OCI-M1 (cell line): Measurements from ENCODE around the gene LYPD4.
A peak's percentile ranks its signal among the peaks of the same experiment; 100 is the strongest.

ENCODE experiments used
- DNase-seq: peaks from one replicate; lab custom pipeline; 2025; lab: John Stamatoyannopoulos, UW

Gene LYPD4

GRCh38 chr19:41872775-41873647 lies 28.5 kb upstream of the LYPD4 start:
- peak; percentile 82 for DNase-seq

- DNase-seq = peak; percentile 16
Measured at GRCh38 chr19:41872384-41872774, 27.9 kb upstream of the LYPD4 start.

- DNase-seq = peak; percentile 33
Measured at GRCh38 chr19:41871573-41872383, 27.3 kb upstream of the LYPD4 start.

GRCh38 chr19:41870401-41870873 lies 26.0 kb upstream of the LYPD4 start:
- no peak for DNase-seq

GRCh38 chr19:41869374-41869955 lies 25.0 kb upstream of the LYPD4 start:
- DNase-seq = no peak

- no peak for DNase-seq
Measured at GRCh38 chr19:41868989-41869300, 24.5 kb upstream of the LYPD4 start.

- DNase-seq = no peak
Measured at GRCh38 chr19:41868120-41868988, 23.9 kb upstream of the LYPD4 start.

- DNase-seq = no peak
Measured at GRCh38 chr19:41866284-41866683, 21.8 kb upstream of the LYPD4 start.

- no peak for DNase-seq
Measured at GRCh38 chr19:41864374-41864773, 19.9 kb upstream of the LYPD4 start.

GRCh38 chr19:41863209-41863931 lies 18.9 kb upstream of the LYPD4 start:
- DNase-seq = no peak

GRCh38 chr19:41862445-41862986 lies 18.0 kb upstream of the LYPD4 start:
- DNase-seq = no peak

- DNase-seq = no peak
Measured at GRCh38 chr19:41861846-41862245, 17.4 kb upstream of the LYPD4 start.

GRCh38 chr19:41861116-41861768 lies 16.8 kb upstream of the LYPD4 start:
- DNase-seq = peak; percentile 44

- peak; percentile 44 for DNase-seq
Measured at GRCh38 chr19:41860419-41861115, 16.1 kb upstream of the LYPD4 start.

- peak; percentile 100 for DNase-seq
Measured at GRCh38 chr19:41859618-41860418, 15.3 kb upstream of the LYPD4 start, which contains the start of gene RPS19. TSS of gene RPS19 (plus strand) at chr19:41860255. CDS start at chr19:41860775, 520 bp downstream.

- DNase-seq = no peak
Measured at GRCh38 chr19:41859213-41859617, 14.7 kb upstream of the LYPD4 start.

GRCh38 chr19:41853768-41854167 lies 9.3 kb upstream of the LYPD4 start:
- peak; percentile 32 for DNase-seq

GRCh38 chr19:41853344-41853743 lies 8.9 kb upstream of the LYPD4 start:
- DNase-seq = no peak

- DNase-seq = no peak
Measured at GRCh38 chr19:41851456-41851855, 7.0 kb upstream of the LYPD4 start.
